HG03066 (cell line): ENCODE data around the gene PINLYP.
"Not testable (repeated sequence)": the region's sequence is repeated elsewhere in the genome, so short reads cannot be mapped to it uniquely, and the experiment has no call there.

Source experiments
- ATAC-seq: cut with Tn5 transposase; IDR thresholded peaks from one replicate; pipeline ENCODE4 v1.9.1; 2021; ENCODE audit warnings: low read depth; ENCODE audit not compliant: unreplicated experiment

The PINLYP gene

GRCh38 chr19:43598445-43599240 lies 23.0 kb downstream of the PINLYP start:
- ATAC-seq, result no peak

DNA sequence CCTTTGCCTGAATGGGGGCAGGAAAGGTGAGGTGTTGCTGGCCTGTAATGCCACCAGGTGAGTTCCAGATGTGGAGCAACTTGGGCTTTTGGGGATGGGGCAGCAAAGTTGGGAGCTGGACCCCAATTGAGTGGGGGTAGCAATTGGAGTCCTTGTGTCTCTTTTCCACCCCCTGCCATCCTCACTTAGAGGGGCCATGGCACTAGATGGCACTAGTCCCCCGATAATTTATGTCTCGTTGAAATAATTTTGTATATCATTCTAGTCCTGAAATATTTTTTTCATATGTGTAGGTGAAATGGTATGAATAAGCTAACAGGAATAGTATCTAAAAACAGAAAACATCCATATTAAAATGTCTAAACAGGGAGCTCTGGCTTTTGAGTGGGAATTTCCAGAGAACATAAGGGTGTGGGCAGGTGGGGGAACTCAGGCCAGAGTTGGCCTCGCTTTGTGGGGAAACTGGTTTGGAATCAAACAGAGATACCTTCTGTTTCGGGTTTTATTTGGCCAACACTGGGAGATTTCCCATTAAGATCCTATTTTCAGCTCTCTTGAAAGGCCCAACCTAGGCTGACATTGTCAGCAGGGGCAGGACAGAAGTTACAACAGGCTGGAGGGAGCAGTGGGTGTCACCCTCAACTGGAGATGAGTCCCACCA lies 24.2 kb downstream of the PINLYP start:
- no peak for ATAC-seq

DNA sequence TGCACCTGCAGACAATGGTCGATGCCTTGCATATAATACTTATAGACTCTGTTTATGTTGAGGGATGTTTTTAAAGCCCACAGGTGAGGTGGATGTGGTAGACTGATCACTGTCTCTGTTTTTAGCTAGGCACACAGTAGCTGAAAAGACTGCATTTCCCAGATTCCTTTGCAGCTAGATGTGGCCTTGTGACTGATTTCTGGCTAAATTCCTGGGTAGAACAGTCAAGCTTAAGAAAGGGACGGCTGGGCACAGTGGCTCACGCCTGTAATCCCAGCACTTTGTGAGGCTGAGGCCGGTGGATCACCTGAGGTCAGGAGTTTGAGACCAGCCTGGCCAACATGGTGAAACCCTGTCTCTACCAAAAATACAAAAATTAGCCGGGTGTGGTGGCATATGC lies 24.7 kb downstream of the PINLYP start:
- not testable (repeated sequence) for ATAC-seq

DNA sequence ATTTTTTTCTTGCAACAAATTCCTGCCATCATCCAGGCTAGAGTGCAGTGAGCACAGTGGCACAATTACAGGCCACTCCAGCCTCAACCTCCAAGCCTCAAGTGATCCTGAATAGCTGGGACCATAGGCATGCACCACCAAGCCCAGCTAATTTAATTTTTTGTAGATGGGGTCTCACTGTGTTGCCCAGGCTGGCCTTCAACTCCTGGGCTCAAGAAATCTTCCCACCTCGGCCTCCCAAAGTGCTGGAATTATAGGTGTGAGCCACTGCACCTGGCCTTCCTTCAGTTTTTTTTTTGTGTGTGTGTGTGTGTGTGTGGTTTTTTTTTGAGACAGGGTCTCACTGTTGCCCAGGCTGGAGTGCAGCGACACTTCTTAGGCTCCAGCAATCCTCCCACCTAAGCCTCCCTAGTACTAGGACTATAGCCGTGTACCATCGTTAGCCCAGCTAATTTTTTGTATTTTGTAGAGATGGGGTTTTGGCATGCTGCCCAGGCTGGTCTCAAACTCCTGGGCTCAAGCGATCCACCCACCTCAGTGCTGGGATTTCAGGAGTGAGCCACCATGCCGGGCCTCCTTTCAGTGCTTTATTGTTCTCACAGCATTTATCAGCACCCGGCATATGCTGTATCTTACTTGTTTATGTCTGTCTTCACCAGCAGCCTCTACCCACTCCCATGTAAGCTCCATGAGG lies 30.4 kb downstream of the PINLYP start:
- no peak for ATAC-seq

DNA sequence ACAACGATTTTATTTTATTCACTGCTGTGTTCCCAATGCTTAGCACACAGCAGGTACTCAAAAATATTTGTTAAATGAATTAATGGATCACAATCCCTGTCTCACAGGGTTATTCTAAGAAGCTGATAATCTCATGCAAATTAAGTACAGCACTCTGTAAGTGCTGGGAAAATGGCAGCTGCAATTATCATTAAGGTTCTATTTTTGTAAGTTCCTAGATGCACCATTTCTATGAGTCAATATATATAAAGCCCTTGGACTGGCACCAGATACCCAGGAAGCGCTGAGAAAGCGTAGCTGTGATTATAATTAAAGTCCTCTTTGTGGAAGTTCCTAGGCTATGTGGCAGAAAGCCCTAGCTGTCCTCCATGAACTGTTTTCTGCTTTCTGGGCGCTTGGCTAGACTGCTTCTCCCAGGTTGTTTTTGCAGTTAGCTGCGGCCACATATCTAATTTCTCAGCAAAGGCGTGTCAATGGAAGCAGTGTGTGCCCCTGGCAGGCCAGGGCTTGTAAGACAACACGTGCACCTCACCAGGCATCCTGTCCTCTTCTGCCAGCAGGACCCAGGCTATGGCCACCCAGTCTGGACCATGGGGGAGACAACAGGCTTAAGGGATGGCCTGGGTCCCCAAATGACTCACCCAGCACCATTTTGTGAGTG lies 31.1 kb downstream of the PINLYP start:
- ATAC-seq, result no peak

- ATAC-seq, result no peak
Observed at GRCh38 chr19:43607238-43608205, 31.9 kb downstream of the PINLYP start.

GRCh38 chr19:43609872-43610271 lies 34.3 kb downstream of the PINLYP start:
- ATAC-seq, result no peak

DNA sequence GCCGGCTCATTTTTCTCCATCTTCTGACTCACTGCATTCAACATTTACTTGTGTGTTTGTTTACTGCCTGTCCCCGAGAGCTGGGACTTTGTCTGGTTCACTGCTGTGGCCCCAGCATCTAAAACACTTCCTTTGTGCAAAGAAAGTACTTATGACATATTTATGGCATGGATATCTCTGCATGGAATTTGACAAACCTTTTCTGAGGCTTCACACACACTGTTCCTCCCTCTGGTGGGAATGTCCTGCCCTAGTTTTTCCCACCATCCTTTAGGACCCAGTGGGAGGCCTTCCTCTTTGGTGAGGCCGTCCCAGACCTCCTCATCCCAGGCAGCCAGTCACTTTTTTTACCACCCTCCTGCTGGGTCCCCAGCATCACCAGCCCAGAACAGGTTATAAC lies 34.9 kb downstream of the PINLYP start:
- ATAC-seq, result no peak

GRCh38 chr19:43611788-43612187 lies 36.2 kb downstream of the PINLYP start, which contains the start of gene SRRM5:
TSS of gene SRRM5 (plus strand) at chr19:43612088. CDS start at chr19:43612122, 34 bp downstream.
- ATAC-seq, result no peak

DNA sequence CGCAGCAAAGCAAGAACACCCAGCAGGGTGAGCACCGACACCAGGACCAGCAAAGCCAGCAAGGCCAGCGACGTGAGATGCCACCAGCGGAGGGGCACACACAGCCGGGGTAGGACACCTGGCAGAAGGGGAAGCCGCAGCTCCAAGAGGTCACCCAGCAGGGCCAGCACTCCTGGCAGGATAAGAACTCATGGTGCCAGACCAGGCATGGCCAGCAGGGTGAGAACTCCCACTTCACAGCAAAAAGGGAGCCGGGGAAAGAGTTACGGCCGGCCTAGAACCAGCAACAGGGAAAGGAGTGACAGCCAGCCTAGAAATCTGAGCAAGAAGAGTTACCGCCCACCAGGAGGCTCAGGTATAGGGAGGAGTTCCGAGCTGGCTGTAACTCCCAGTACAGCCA lies 36.8 kb downstream of the PINLYP start:
- no peak for ATAC-seq

GRCh38 chr19:43616306-43616705 lies 40.7 kb downstream of the PINLYP start:
- ATAC-seq, result no peak

GRCh38 chr19:43616954-43617353 lies 41.4 kb downstream of the PINLYP start:
- ATAC-seq, result no peak

DNA sequence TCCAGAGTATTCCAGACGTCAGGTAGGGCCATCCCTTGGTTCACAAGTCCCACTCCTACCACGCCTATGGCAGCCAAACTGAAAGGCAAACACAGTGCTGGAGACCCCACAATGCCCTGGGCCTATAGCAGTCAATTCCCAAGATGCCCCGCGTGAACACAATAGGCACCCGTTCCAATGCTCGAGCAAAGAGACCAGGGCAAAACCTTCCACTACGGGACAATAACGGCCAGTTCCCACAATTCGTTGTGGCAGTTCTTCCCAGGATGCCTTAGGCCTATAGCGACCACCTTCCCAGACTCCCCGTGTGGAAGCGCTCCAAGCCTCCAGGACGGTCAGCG lies 43.3 kb downstream of the PINLYP start:
- peak; percentile 29 for ATAC-seq

GRCh38 chr19:43619262-43620060 lies 43.9 kb downstream of the PINLYP start, which contains the start of gene ZNF428:
TSS of gene ZNF428 (minus strand) at chr19:43619629. CDS start at chr19:43614304, 5,325 bp downstream.
- peak; percentile 73 for ATAC-seq

DNA sequence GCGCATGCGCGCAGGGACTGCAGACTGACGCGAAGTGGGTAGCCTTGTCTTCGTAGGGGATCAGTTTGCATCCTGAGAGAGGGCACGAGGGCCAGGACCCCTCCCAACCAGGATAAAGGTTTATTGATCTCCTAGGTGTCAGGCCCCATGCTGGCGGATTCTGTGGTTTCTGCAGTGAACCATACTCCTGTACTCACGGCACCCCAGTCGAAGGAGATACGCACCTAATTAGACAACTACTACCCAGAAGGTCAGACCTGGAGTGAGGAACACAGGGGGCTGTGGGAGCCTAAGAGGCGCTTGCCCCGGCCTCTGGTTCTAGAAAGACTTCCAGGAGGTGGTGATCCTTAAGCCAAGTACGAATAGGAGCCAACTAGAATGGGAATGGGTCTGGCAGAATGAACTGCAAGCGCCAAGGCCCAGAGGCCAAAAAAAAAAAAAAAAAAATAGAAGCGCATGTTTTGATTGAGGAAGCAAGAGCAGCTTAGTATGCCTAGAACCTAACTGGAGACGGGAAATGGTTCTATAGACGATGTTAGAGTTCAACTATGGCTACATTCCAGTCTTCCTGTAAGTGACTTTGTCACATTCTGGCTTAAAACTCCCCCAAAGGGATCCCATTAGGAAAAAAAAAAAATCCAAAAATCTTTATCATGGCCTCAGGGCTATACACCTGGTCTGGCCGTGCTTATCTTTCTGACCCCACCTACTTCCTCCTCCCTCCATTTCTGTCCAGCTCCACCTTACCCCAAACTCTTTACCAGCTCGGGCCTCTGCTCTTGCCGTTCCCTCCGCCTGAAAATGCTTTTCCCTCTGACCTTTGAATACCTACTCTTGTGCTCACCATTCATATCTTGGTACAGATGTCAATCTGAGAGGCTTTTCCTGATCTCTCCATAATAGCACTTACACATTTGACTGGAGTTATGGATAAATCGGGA lies 44.7 kb downstream of the PINLYP start:
- no peak for ATAC-seq

DNA sequence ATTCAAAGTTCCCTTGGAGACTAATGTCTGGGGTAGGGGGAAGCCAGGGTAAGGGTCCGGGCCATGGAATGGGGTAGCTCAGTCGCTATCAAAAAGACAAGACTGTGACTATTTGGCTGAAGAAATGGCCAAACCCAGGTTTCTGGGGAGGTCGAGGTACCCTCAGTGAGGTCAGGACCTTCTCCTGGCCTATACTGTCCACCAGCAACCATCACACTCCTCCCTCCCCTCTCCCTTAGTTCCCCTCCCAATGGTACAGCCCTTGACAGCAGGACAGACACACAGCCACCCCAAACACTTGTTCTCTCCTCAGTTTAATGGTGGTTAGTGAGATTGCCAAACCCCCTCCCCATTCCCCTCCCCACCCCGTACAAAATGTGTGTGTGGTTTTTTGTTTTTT lies 46.5 kb downstream of the PINLYP start:
- ATAC-seq, result no peak

- no peak for ATAC-seq
Observed at GRCh38 chr19:43622956-43623355, 47.4 kb downstream of the PINLYP start.
